Measurements from ENCODE around the gene BCDIN3D.
"Not testable (repeated sequence)": the region's sequence is repeated elsewhere in the genome, so short reads cannot be mapped to it uniquely, and the experiment has no call there.

BCDIN3D gene, protein sequence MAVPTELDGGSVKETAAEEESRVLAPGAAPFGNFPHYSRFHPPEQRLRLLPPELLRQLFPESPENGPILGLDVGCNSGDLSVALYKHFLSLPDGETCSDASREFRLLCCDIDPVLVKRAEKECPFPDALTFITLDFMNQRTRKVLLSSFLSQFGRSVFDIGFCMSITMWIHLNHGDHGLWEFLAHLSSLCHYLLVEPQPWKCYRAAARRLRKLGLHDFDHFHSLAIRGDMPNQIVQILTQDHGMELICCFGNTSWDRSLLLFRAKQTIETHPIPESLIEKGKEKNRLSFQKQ

DNA sequence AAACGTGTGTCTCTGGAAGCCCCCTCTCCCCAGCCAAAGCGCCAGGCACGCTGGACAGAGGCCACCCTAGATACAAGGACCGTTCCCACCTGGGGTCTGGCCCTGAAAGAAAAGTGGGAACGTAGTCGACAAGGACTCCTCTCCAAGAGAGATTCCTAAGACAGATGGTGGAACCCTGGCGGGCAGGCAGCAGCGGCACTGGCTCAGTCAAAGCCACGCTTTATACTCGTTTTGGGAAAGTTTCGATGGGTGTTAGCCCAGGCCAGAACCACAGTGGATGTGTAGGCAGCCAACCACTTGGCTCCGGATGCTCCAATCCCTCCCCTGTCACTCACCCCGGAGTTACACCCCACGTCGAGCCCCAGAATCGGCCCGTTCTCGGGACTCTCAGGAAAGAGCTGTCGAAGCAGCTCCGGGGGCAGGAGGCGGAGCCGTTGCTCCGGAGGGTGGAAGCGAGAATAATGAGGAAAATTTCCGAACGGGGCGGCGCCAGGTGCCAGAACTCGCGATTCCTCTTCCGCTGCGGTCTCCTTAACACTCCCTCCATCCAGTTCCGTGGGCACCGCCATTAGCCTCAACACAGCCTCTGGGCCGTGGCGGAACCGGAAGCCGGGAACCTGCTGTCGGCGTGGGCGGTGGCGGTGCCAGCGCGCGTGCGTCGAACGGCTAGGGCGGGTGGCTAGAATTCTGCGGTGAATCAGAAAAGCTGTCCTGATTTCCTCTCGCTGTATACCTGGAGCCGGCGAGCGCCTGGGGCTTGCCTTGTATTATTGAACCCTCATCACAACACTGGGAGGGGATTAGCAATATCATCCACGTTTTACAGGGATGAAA lies at the start of gene BCDIN3D:
TSS of gene BCDIN3D (minus strand) at position 588 of the 834 bp plus-strand sequence. CDS start at position 569, 19 bp downstream.
- DNase-seq (ENCODE audit: extremely low read depth in 1 of 2, low read depth in 1 of 2) = peak; percentile 78 to 86

DNA sequence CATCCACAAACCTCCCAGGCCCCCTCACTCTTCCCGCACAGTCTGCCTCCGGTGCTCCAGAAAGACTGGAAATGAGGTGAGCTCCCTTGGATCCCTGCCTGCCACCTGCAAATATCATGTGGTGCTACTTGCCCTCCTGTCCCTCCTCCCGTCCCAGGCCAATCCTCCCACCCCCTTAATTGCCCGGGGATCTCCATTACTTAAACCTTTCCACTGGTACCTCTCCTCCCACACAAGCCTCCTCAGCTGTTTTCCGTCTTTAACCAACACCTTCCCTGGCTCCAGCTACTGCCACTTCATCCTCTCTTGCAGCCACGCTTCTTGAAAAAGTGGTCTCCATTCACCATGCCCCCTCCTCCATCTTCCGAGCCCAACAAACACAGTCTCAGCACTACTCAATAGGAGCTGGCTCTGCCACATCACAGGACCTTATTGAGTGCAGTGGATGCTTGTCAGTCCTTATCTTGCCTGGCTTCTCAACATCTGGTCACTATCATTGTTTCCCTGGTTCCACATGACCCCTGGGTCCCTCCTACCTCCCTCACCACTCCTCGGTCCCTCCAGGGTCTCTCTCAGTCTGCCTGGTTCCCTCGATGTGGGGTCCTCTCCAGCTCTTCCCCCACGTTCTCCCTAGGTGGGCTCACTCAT lies 49.3 kb upstream of the BCDIN3D start:
- DNase-seq (ENCODE audit: extremely low read depth in 1 of 2, low read depth in 1 of 2) = no peak

DNA sequence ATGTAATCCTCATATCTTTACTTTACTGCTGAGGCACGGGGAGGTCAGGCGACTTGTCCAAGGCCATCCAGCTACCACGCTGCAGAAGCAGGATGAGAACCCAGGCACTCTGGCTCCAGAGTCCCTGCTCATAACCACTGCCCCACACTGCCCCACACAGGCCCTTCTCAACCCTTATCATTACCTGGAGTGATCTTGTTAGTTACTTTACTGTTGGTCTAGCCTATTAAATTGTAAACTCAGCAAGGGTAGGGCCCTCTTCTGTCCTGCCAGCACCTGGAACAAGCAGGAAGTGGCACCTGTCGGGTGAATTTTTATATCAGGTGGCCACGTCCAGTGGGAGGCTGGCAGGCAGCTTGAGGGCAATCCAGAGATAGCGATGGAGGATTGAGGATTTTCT lies 48.6 kb upstream of the BCDIN3D start:
- DNase-seq (ENCODE audit: extremely low read depth in 1 of 2, low read depth in 1 of 2) = no peak

DNA sequence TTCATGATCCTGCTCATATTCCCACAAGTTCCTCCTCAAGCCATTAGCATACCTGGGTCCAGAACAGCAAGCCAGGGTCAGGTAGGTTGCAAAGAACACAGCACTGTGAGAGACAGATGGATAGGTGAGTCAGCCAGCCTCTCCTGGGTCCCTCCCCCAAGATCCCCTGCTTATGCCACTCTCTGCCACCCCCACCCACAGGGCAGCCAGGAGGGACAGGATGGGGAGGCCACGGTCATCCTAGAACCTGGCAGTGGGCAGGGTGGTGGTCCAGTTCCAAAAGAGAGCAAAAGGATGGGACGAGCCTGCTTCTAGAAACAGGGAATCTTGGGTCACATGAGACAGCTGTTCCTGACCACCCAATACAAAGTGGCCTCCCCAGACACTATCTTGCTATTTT lies 48.1 kb upstream of the BCDIN3D start:
- DNase-seq (ENCODE audit: extremely low read depth in 1 of 2, low read depth in 1 of 2) = no peak

DNA sequence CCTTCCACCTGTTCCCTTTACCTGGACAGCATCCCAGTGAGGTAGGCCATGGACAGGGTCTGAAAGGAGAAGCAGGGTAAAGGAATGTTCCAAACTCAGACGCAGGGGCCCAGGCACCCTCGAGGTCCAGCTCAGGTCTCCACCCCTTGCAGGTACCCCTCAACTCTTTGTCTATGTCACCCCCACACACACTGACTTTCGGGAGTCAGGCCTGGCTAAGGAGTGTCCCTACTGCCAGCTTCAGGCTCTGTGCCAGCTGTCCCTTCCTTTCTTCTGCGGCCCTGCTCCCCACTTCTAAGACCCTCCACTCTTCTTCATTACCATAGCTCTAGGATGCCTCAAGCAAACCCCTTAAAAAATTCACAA lies 47.2 kb upstream of the BCDIN3D start:
- no peak for DNase-seq (ENCODE audit: extremely low read depth in 1 of 2, low read depth in 1 of 2)

DNA sequence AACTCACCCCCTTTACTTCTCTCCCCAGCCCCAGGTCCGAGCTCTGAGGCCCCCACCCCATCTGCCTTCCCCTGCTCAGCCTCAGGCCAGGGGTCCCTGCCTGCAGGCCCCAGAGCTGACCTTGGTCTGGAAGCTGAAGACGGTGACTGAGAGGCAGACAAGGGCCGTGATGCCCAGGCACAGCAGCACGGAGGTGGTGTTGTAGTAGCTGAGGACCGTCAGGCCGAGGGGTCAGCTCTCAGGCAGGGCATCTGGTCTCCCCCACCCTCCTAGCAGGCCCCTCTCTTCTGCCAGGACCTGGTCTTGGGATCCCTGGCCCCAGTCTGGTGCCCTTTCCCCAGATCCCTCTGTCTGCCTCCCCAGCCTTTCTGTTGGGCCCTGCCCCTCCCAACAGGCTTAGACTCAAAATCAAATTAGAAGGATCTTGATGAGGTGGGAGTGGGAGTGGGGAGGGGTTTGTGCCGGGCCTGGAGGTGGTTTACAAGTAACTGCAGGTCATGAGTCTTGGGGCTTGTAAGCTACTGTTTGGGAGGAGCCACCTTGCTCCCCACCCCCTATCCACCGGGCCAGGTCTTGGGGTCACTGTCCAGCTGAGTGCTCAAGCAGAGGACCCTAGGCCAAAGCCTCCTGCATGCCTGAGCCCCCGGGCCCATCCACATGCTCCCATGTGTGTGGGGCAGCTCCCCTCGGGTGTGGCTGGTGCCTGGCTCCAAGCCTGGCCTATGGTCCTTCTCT lies 46.6 kb upstream of the BCDIN3D start:
- DNase-seq (ENCODE audit: extremely low read depth in 1 of 2, low read depth in 1 of 2) = no peak

DNA sequence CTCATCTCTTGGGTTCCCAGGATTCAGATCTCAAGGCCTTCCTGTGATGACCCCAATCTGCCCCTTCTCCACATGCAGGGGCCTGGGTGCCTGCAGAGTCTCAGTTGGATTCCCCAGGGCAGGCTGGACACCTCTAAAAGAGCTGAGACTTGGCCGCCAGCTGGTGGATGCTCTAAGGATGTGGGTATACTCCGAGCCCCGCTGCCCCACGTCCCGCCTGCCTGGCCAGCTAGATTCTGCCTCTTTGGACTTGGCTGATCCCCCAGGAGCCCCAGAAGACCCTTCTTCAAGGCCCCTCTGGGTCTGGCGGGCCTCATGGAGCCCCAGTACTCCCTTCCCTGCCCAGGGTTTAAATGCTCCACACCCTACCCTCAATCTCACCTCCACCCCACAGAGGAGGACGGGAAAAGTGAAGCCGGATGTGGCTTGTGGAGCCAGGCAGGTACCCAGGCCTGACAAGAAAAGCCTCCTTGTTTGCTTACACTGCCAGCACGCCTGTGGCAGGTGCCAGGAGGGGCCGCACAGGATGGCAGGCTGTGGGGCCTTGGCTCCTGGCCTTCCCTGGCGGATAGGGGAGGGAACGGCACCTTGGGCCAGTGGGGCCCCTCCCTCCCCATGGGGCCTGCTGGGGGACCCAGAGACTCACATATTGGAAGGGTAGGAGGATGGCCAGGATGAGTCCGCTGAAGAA lies 45.7 kb upstream of the BCDIN3D start:
- DNase-seq (ENCODE audit: extremely low read depth in 1 of 2, low read depth in 1 of 2) = no peak

DNA sequence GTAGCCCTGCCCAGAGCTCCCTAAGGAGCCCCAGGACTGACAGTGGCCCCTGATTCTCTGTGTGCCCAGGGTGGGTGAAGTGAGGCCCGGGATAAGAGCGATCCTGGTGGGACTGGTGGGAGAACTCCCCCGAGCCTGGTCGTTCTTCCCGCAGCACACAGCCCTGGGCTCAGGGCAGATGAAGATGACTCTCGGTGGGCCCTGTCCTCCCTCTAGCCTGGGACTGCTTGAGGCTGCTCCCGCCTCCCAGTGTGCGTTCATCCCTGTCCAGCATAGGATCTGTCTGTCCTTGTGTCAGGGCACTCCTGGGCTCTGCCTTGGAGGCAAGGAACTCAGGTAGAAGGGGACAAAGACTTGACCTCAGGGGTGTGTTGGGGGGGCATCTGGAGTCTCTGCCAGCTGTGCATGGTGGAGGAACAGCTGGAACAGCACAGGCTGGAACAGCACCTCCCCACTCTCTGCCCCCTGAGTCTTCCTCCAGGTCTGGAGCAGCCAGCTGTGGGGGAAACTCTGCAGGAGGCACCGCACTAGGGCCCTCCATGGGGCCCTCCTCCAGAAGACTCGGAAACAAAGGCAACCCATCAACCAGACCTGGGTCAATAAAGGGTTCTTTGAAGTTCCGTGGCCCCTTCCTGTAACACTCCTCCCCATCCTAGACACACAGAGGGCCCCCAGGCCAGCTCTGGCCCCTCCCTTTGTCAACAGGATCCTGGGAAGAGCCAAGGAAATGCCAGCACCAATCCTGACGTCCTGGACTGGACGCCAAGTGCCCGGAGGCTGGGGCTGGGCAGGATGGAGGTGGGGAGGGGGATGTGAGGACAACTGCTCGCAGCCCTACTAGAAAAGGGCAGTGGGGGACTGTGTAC lies 44.9 kb upstream of the BCDIN3D start:
- no peak for DNase-seq (ENCODE audit: extremely low read depth in 1 of 2, low read depth in 1 of 2)

DNA sequence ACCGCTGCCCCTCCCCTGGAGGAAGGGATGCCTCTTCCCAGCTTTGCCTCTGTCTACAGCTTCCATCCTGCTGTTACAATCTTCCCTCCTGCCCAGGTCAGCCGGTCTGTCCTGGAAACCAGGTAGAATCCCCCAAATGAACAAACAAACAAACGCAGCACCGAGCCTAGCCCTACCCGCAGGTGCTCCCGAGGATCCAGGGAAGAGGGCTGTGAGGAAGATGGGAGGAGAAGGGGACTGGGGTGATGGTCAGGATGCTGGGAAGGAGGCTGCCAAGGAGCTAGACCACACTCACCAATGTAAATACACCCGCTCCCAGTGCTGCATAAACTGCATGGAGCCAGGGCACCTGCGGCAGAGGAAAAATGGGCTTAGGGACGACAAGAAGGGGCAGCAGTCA lies 44.2 kb upstream of the BCDIN3D start:
- DNase-seq (ENCODE audit: extremely low read depth in 1 of 2, low read depth in 1 of 2) = no peak

DNA sequence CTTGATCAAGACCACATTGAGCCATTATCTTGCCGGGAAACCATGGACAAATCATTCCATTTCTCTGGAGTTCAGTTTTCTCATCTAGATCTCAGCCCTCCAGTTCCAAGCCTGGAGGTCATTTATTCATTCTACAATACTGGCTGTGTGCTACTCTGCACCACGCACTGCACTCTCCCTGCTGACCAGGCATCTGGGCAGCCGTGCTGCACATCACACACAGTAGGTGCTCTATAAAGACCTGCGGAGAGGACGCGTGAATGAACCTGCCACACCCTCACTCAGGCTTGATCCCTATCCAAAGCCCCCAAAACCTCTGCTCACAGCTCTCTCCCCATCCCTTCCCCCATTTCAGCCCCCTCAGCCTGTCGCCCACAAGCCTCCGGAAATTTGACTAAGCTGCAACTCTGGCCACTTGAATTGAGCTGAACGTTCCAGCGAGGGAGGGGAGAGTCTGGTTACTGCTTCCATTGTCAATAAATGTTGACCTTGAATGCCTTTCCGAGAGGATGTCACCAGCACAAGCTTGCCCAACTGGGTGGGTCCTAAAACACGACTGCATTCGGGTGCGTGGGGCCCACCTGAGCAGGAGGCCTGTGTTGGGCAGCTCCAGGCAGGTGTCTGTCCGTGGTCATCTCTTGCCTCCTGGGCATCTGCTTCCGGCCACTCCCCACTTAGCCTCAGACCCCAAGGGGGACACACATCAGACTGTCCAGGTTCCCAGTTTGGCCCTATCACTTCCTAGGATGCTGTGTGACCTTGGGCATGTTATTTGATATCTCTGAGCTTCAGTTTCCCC lies 43.0 kb upstream of the BCDIN3D start:
- no peak for DNase-seq (ENCODE audit: extremely low read depth in 1 of 2, low read depth in 1 of 2)

DNA sequence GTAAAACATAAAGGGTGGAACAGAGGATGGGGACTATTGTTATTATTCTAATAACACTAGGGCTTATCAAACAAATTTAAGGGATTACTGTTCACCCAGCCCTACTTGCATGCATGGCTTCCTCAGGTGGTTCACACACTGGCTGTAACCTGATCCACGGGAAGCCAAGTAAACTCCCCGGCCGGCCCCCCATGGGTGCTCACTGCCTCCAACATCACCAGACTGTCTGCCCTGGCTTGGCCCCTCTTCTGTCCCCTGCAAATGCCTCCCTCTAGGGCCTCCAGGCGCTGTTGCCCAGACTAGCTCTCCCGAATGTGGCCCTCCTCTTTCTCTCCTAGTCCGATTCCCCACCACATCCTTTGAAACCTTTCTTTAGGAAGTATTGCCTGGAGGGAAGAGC lies 42.2 kb upstream of the BCDIN3D start:
- no peak for DNase-seq (ENCODE audit: extremely low read depth in 1 of 2, low read depth in 1 of 2)

DNA sequence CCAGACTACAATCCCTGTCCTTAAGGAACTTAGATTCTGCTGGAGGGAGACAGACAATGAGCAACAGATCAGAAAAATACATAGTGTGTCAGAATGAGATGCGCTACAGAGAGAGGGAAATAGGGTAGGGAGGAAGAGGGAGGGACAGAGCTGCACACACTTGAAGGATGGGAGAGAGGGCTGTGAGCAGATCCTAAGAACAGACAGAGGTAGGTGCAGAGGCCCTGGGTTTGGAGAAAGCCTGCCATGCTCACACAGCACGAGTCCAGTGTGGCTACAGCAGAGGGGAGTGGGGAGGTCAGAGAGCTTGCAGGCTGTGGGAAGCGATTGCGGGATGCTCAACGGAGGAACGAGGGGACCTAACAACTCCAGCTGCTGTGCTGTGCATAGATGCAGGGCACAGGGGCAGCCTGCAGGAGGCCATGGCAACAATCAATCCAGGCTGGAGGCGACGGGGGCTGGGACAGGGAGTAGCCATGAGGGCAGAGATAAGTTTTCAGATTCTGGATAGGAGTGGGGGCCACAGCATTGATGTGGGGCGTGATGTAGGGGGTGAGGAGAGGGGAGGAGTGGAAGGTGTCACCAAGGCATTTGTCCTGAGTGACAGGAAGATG lies 40.1 kb upstream of the BCDIN3D start:
- no peak for DNase-seq (ENCODE audit: extremely low read depth in 1 of 2, low read depth in 1 of 2)

DNA sequence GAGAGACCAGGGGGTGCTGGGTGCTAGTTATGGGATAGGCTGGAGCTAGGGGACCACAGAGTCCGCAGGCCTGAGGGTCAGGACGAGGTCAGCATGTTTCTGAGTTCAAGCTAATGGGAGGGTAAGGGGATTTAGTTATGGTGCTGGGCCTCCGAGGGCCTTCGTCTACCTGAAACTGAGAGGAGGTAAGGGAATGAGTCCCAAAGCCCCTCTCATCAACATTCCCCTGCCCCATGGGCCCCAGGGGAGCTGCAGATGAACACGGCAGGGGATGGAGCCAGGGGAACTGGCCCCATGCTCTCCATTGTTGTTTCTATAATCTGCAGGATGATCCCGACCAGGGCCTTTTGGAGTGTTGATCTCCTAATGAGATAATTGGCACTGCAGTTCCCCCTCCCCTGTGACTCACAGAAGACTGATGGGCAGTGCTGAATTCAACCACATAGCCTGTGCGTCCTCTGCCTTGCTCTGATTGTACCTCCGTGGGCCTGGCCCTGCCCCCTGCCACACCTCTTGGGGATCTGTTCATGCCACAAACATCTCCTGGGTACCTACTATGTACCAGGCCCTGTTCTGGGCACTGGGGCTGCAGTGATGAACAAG lies 39.4 kb upstream of the BCDIN3D start:
- DNase-seq (ENCODE audit: extremely low read depth in 1 of 2, low read depth in 1 of 2) = no peak

DNA sequence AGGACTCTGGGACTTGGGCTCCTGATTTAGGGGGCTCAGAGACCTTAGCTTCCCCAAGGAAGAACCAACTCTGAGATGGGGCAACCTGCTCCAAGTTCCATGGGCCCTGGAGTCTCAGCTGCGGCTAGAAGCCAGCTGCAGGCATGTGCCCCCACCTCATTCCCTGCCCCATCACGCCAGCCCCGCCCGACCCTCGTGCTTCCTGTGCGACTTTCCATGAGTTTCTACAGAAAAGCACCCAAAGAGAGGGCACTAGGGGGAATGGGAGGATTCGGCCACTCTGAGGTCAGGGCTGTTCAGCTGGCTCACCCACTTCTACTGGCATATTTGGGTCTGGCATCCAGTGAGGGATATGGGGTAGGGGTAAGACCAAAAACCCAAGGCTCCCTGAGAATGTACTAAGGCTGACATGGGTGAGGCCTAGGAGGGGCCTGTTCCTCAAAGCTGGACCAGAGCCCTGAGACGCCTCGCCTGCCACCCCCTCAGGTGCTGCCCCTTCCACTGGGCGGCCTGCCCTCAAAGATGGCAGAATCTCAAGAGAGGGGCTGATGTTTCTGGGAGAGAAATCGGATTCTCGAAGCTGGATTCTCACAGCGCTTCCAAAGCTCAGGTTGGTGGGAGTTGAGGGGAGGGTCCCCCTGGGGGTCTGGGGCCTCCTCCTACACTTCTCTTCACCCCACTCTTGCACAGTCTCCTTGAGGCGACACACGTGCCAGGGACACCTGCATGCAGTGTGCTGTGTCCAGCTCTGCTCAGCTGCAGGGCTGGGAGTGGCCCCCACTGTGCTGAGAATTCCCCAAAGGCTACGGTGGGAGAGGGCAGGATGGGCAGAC lies 38.7 kb upstream of the BCDIN3D start:
- no peak for DNase-seq (ENCODE audit: extremely low read depth in 1 of 2, low read depth in 1 of 2)

DNA sequence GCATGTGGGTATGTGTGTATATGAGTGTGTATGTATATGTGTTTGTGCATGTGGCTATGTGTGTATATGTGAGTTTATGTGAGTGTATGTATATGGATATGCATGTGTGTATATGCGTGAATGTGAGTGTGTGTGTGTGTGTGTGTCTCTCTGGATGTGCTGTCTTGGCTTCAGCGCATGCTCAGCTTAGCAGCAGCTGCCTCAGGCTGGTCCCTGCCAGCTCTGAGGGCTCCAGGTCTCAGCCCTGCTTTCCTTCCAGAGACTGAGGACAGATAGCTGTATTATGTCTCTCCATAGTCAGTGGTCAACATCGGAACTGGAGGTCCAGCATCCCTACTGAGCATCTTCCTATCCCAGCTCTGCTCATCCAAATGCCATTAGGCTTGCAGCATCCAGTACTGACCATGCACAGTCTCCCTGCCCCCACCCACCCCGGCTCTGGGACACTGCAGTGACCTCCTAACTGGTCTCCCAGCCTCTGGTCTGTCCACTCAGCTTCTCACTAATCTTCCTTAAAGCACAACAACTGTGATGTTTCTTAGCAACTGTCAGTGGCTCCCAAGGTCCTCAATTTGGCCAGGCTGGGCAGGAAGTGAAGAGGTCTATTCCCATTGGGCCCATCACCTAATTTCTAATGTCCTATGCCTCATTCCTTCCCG lies 38.0 kb upstream of the BCDIN3D start:
- DNase-seq (ENCODE audit: extremely low read depth in 1 of 2, low read depth in 1 of 2) = no peak

DNA sequence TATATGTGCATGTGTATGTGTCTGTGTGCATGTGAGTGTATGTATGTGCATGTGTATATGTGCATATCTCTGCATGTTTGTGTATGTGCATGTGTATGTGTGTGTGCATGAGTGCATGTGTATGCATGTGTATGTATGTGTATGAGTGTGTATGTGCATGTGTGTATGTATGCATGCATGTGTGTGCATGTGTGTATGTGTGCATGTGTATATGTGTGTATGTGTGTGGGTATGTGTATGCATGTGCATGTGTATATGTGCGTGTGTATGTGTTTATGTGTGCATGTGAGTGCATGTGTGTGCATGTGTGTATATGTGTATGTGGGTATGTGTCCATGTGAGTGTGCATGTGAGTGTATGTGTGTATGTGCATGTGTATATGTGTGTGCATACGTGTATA lies 36.2 kb upstream of the BCDIN3D start:
- not testable (repeated sequence) for DNase-seq (ENCODE audit: extremely low read depth in 1 of 2, low read depth in 1 of 2)

DNA sequence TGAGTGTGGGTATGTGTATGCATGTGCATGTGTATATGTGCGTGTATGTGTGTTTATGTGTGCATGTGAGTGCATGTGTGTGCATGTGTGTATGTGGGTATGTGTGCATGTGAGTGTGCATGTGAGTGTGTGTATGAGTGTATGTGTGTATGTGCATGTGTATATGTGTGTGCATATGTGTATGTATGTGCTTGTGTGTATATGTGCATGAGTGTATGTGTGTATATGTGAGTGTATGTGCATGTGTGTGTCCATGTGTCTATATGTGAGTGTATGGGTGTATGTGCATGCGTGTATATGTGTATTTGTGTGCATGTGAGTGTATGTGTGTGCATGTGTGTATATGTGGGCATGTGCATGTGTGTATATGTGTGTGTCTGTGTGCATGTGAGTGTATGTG lies 35.1 kb upstream of the BCDIN3D start:
- DNase-seq (ENCODE audit: extremely low read depth in 1 of 2, low read depth in 1 of 2) = no peak
